Activated CD8-positive, alpha-beta memory T cell treated with anti-CD3 and anti-CD28 coated beads, Interleukin-2, amount 50 U/mL, for 4 hours (primary cell): ENCODE results near the gene TSC22D2.

Experiments used
- DNase-seq: peaks from one replicate; pipeline ENCODE4 v3.0.0-alpha.2; 2020

Gene TSC22D2

GRCh38 chr3:150385296-150386242, 22.5 kb upstream of the TSC22D2 start:
- peak; percentile 28 for DNase-seq

DNA sequence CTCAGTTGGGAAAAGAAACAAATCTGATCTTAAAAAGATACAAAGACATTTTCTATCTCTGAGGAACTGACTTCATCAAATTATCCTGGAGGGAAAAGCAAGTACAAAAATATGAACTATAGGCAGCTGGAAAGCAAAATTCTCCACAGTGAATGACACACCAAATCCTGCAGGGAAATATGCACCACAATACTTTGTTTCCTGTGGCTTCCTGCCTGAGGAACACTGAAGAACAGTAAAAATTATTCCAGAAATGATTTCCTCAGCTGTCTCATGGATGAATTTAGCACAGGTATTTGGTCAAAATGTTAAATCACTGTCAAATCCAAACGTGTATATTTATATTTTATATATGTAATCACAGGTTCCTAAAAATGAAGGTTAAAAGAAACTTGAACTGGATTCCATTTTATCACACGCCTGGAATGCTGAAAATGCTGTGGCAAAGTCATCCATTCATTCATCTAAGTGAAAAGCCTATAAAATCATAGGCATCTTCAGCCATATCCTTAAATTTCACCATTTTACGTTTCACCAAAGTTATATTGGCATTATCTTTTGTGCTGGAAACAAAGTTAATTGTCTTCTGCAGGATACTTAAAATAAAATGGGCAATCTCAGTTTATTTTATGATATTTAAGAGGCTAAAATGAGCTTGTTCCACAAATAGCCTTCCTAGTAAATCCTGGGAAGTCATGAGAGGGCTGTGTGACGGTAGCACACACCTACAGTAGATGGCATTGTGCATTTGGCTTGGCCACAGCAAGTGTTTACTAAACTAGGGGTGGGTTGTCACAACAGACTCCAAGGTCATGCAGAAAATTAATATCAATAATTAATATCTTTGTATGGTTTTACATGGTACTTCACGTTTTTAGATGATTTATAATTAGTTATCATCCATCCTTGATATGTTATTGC, 19.3 kb upstream of the TSC22D2 start:
- no peak for DNase-seq

- no peak for DNase-seq
Observed at GRCh38 chr3:150390087-150390486, 18.0 kb upstream of the TSC22D2 start.

DNA sequence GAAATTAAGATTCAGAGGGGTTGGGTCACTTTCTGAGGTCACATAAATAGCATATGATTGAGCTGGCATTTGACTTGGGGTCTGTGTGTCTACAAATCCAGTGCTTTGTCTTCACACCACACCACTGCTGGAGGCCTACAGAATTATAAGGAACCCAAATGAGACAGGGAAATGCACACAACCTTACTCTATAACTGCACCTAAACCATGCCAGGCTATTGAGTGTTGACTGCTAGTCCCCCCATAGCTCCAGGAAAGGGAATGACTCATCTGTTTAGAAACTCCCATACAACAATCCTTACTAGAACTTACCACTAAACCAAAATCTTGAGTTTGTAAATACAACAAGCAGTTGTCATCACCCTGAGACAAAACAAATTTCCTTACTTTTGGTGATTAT, 16.9 kb upstream of the TSC22D2 start:
- DNase-seq = no peak

DNA sequence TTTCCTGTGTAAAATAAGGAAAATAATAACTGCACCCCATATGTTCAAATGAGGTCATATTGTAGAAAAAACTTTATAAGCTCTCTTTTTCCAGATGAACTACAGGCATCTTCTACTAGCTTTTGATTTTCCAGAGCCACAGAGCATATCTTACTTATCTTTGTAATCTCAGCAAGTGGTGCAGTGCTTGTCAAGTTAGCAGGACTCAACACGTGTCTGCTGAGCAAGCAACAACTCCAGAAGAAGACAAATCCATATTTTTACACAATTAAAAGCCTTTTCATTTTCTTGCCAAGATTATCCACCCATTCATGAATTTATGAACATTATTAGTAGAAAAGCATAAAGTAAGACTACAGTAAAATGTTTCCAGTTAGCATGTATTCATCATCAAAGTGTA, 14.4 kb upstream of the TSC22D2 start:
- no peak for DNase-seq

GRCh38 chr3:150394606-150395005, 13.5 kb upstream of the TSC22D2 start:
- no peak for DNase-seq

- DNase-seq = no peak
Observed at GRCh38 chr3:150396491-150396890, 11.6 kb upstream of the TSC22D2 start.

DNA sequence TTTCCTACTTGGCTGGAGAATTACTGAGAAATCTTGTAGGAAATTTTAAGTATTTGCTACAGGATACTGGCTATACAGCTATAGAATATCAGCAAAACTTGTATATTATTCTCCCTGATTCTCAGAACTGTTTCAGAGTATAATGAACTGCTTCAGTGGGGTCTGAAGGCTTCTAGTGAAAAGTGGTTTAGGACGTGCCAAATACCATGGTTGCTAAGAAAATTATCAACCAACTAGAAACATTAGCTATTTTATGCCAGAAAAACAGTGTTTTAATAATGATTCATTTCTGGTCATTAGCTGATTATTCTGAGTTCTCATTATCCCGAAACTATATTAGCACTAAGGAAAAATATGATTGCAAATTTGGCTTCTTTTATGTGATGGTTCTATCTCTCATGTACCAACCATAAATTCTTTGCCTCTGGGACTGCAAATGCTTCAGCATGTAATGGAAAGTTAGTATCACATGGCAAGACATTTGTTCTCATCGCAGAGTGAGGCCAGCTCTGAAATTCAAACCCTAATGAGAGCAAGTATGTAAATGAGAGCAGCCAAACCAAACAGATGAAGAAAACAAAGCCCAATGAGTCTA, 11.0 kb upstream of the TSC22D2 start:
- no peak for DNase-seq

GRCh38 chr3:150399060-150399459, 9.0 kb upstream of the TSC22D2 start:
- no peak for DNase-seq

DNA sequence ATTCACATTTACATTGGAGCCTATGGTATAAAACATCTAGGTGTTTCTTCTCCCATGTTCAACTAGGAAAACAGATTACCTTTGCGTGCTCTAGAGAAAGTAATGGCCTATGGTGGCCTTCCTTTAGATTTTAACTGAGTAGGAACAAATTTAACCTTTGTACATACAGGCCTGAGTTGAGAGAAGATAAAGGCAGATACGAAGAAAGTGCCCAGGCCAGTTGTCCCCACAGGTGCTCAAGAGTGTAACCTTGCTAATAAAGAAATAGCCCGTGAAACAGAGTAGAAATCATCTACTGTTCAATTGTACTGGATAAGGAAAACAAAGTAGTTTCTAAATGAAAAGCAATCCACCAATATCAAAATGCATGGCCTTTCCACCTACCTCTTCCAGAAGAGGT, 6.8 kb upstream of the TSC22D2 start:
- no peak for DNase-seq

DNA sequence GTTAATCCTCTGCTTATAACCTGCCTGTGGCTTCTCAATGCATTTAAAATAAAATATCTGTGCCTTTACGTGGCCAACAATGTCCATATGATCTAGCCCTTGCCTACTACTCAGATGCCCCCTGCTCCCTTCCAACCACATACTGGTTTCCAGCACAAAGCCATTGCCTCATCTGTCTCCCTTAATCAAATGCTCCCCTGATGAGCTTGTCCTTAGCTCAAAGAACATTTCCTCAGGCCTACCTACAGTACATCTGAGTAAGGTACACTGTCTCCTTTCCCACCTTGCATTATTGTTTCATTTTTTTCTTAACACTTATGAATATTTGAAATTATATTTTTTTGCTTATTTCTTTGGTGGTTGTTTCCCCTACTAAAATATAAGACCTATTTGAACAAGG, 5.9 kb upstream of the TSC22D2 start:
- no peak for DNase-seq

DNA sequence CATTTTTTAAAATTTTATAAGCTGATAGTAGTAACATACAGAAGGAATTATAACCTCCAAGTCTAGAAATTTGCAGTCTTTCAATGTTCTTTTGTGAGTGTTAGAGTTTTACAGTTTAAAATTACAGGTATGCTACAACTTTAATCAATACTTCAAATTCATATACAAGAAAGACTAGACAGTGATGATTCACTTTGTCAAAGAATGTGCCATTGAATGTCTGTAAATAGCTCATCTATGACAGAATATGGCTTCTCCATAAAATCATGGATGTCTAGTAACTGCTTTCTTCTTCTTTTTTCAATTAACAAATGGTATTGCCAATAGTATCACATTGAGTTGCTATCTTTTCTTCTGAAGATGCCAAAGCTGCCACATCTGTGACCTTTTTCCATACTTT, 4.1 kb upstream of the TSC22D2 start:
- DNase-seq = no peak

- DNase-seq = peak; percentile 22
Observed at GRCh38 chr3:150407051-150407807, 869 bp upstream of the TSC22D2 start.

GRCh38 chr3:150407808-150408220, 284 bp upstream of the TSC22D2 start:
- no peak for DNase-seq

DNA sequence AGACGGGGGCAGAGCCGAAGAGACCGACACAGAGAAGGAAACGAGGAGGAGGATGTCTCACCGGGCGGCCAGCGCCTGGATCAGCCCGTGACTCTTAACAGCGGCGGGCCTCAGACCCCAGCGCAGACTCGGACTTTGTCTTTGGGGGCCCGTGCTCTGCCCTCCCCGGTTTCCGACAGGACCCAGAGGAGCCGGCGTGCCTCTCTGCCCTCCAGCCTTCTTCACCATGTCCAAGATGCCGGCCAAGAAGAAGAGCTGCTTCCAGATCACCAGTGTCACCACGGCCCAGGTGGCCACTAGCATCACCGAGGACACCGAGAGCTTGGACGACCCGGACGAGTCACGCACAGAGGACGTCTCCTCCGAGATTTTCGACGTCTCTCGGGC, 1.0 kb downstream of the TSC22D2 start:
- no peak for DNase-seq

DNA sequence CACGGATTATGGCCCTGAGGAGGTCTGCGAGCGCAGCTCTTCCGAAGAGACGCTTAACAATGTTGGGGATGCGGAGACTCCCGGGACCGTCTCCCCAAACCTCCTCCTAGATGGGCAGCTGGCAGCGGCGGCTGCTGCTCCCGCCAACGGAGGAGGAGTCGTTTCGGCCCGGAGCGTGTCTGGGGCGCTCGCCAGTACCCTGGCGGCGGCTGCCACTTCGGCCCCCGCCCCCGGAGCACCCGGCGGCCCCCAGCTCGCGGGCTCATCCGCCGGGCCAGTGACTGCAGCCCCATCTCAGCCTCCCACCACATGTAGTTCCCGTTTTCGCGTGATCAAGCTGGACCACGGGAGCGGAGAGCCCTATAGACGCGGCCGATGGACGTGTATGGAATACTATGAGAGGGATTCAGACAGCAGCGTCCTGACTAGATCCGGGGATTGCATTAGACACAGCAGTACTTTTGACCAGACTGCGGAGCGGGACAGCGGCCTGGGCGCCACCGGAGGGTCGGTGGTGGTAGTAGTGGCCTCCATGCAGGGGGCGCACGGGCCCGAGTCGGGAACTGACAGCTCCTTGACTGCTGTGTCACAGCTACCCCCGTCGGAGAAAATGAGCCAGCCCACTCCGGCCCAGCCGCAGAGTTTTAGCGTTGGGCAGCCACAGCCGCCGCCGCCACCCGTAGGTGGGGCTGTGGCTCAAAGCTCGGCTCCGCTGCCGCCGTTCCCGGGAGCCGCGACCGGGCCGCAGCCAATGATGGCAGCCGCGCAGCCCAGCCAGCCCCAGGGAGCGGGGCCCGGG, 1.6 kb downstream of the TSC22D2 start:
- DNase-seq = peak; percentile 76

DNA sequence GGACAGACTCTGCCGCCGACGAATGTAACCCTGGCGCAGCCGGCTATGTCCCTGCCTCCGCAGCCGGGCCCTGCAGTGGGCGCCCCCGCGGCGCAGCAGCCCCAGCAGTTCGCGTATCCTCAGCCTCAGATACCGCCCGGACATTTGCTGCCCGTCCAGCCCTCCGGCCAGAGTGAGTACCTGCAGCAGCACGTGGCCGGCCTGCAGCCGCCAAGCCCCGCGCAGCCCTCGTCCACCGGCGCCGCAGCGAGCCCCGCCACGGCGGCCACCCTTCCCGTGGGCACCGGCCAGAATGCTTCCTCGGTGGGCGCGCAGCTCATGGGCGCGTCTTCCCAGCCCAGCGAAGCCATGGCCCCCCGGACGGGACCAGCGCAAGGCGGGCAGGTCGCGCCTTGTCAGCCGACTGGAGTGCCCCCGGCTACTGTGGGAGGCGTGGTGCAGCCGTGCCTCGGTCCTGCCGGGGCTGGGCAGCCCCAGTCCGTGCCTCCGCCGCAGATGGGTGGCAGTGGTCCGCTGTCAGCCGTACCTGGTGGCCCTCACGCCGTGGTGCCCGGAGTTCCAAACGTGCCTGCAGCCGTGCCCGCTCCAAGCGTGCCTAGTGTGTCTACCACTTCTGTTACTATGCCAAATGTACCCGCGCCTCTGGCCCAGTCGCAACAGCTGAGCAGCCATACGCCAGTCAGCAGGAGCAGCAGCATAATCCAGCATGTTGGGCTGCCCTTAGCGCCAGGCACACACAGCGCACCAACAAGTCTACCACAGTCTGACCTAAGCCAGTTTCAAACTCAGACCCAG, 2.4 kb downstream of the TSC22D2 start:
- peak; percentile 22 for DNase-seq

- no peak for DNase-seq
Observed at GRCh38 chr3:150411106-150411460, 3.0 kb downstream of the TSC22D2 start.

- no peak for DNase-seq
Observed at GRCh38 chr3:150411546-150411945, 3.4 kb downstream of the TSC22D2 start.

- DNase-seq = no peak
Observed at GRCh38 chr3:150411976-150412375, 3.9 kb downstream of the TSC22D2 start.
